ENCODE results near the gene SEMA4D.

SEMA4D gene

DNA sequence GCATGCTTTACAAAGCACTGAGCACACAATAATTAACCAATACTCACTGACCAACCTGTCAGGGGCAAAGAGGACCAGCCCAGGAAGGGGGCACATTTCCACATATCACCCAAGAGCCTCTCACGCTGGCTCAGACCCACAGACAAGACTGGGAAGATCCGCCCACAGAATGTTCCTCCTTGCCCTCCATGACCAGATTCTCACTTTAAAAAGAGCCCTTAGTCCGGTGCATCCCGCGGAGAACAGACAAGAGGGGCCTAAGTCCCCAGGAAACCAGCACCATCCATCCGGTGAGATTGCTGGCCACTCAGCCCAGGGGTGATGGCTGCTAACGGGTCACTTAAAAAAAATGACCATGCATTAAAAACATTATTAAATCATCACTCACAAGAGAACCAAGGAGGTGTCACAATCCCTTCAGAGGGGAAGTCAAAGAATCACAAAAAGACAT lies 32.9 kb downstream of the SEMA4D start:
- Histone ChIP-seq H3K27ac (ENCODE audit: low read depth, low read length, severe bottlenecking) (no peak overlapping the region), H3K4me3 (ENCODE audit: extremely low read depth, insufficient read depth, low read length, poor library complexity, severe bottlenecking) (no peak overlapping the region), H3K9me3 (ENCODE audit: control insufficient read depth, low read length) (no peaks in the 10 kb centered on the region), H3K36me3 (ENCODE audit: control insufficient read depth, insufficient read depth, low read length) (no peaks in the 10 kb centered on the region), H3K4me1 (ENCODE audit: control insufficient read depth, insufficient read depth, low read length, poor library complexity, severe bottlenecking) (peaks cover 14% of the 10 kb centered on the region)
- 83 to 90% methylated on average over 5 to 6 of the region's 7 CpGs for WGBS, 2 experiments (ENCODE audit: insufficient coverage in 2 of 2)

- no peak overlapping the region for H3K27ac ChIP-seq (ENCODE audit: low read depth, low read length, severe bottlenecking)
- H3K4me3 ChIP-seq (ENCODE audit: extremely low read depth, insufficient read depth, low read length, poor library complexity, severe bottlenecking), result no peak overlapping the region
- no peaks in the 10 kb centered on the region for H3K9me3 ChIP-seq (ENCODE audit: control insufficient read depth, low read length)
- 64 to 86% methylated on average over 3 to 6 of the region's 7 CpGs for WGBS, 2 experiments (ENCODE audit: insufficient coverage in 2 of 2)
- peaks cover 14% of the 10 kb centered on the region for H3K4me1 ChIP-seq (ENCODE audit: control insufficient read depth, insufficient read depth, low read length, poor library complexity, severe bottlenecking)
- no peaks in the 10 kb centered on the region for H3K36me3 ChIP-seq (ENCODE audit: control insufficient read depth, insufficient read depth, low read length)
These were observed 33.5 kb downstream of the SEMA4D start for GRCh38 chr9:89464300-89464901.

DNA sequence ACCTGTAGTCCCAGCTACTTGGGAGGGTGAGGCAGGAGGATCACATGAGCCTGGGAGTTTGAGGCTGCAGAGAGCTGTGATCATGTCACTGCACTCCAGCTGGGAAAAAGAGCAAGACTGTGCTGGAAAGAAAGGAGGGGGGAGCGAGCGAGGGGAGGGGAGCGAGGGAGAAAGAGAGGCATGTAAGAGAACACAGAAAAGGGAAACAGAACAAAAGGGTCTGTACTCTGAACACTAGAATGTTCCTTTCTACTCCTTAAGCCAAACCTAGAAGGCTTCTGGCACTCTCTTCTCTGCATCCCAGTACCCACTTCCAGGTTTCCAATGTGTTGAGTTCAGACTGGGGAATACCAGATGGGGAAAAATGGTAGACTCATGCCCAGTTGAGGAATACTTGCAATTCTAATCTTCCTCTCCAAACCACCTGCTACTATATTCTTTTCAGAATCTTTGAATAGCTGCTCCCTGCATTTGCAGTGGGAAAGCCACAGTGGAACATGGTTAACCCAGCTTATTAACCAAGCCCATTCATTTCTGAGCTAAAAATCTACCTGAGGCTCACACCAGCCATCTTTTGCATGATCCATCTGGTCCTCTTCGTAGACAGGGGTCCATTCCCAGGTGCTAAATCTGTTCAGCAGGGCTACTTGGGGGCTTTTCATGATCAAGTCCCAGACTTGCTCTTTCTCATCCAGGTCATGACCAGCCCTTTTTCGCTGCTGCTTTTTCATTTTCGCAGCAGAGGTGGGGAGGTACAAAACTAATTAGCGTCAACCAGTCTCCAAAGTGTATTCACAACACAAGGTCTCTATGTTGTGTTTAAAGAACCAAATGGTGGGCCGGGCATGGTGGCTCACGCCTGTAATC lies 34.9 kb downstream of the SEMA4D start:
- Histone ChIP-seq H3K9me3 (ENCODE audit: control insufficient read depth, low read length) (no peaks in the 10 kb centered on the region), H3K4me1 (ENCODE audit: control insufficient read depth, insufficient read depth, low read length, poor library complexity, severe bottlenecking) (peaks cover 14% of the 10 kb centered on the region), H3K27ac (ENCODE audit: low read depth, low read length, severe bottlenecking) (no peak overlapping the region), H3K4me3 (ENCODE audit: extremely low read depth, insufficient read depth, low read length, poor library complexity, severe bottlenecking) (no peak overlapping the region), H3K36me3 (ENCODE audit: control insufficient read depth, insufficient read depth, low read length) (no peaks in the 10 kb centered on the region)
- WGBS, 2 experiments (ENCODE audit: insufficient coverage in 2 of 2), result 97 to 100% methylated on average over 5 to 6 of the region's 9 CpGs

- Histone ChIP-seq H3K27ac (ENCODE audit: low read depth, low read length, severe bottlenecking) (no peak overlapping the region), H3K36me3 (ENCODE audit: control insufficient read depth, insufficient read depth, low read length) (no peaks in the 10 kb centered on the region), H3K9me3 (ENCODE audit: control insufficient read depth, low read length) (no peaks in the 10 kb centered on the region), H3K4me1 (ENCODE audit: control insufficient read depth, insufficient read depth, low read length, poor library complexity, severe bottlenecking) (peaks cover 14% of the 10 kb centered on the region), H3K4me3 (ENCODE audit: extremely low read depth, insufficient read depth, low read length, poor library complexity, severe bottlenecking) (no peak overlapping the region)
- WGBS, 2 experiments (ENCODE audit: insufficient coverage in 2 of 2), result 81 to 82% methylated on average over 2 to 3 of the region's 5 CpGs
These were observed 35.7 kb downstream of the SEMA4D start for GRCh38 chr9:89462199-89462598.

DNA sequence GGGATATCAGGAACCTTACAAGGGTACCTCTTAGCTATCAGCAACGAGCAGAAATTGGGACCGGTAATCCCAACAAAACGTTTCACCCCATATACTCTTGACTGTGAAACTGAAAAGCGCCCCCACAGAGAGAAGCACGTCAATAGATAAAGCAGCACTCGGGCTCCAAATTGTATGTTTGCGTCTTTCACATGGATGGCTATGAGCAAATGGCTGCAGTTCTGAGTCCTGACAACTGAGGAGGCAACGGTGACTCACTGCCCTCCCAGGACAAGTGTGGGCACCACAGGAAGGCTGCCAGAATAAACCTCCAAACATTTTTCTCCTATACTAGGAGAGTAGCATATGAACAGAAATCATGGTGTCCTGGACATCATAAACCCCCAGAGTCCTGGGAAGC lies 36.6 kb downstream of the SEMA4D start:
- Histone ChIP-seq H3K4me3 (ENCODE audit: extremely low read depth, insufficient read depth, low read length, poor library complexity, severe bottlenecking) (no peak overlapping the region), H3K9me3 (ENCODE audit: control insufficient read depth, low read length) (no peaks in the 10 kb centered on the region), H3K4me1 (ENCODE audit: control insufficient read depth, insufficient read depth, low read length, poor library complexity, severe bottlenecking) (peaks cover 14% of the 10 kb centered on the region), H3K36me3 (ENCODE audit: control insufficient read depth, insufficient read depth, low read length) (no peaks in the 10 kb centered on the region), H3K27ac (ENCODE audit: low read depth, low read length, severe bottlenecking) (no peak overlapping the region)
- 60% methylated on average over 5 to 7 of the region's 8 CpGs for WGBS, 2 experiments (ENCODE audit: insufficient coverage in 2 of 2)

DNA sequence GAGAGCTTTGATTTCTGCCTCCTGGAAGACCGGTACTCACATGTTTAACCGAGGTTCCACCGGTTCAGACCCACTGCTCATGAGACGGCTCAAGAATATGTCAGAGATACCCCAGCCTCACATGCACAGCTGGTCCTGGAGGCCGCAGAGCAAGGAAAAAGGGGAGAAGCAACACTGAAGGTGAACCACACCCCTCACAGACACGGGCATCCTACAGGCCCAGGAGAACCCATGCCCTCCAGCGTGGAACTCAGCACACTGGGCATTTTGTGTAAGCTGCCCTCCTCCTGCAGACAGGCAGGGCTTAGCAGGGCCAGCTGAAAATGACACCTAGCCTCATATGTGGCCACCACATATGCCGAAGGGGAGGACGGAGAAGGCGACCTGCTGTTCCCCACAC lies 37.4 kb downstream of the SEMA4D start:
- Histone ChIP-seq H3K27ac (ENCODE audit: low read depth, low read length, severe bottlenecking) (no peak overlapping the region), H3K36me3 (ENCODE audit: control insufficient read depth, insufficient read depth, low read length) (no peaks in the 10 kb centered on the region), H3K4me1 (ENCODE audit: control insufficient read depth, insufficient read depth, low read length, poor library complexity, severe bottlenecking) (peaks cover 14% of the 10 kb centered on the region), H3K9me3 (ENCODE audit: control insufficient read depth, low read length) (no peaks in the 10 kb centered on the region), H3K4me3 (ENCODE audit: extremely low read depth, insufficient read depth, low read length, poor library complexity, severe bottlenecking) (no peak overlapping the region)
- 85 to 94% methylated on average over 5 to 8 of the region's 10 CpGs for WGBS, 2 experiments (ENCODE audit: insufficient coverage in 2 of 2)

GRCh38 chr9:89458768-89459496 lies 39.0 kb downstream of the SEMA4D start:
- Histone ChIP-seq H3K4me3 (ENCODE audit: extremely low read depth, insufficient read depth, low read length, poor library complexity, severe bottlenecking) (no peak overlapping the region), H3K27ac (ENCODE audit: low read depth, low read length, severe bottlenecking) (no peak overlapping the region), H3K36me3 (ENCODE audit: control insufficient read depth, insufficient read depth, low read length) (no peaks in the 10 kb centered on the region), H3K4me1 (ENCODE audit: control insufficient read depth, insufficient read depth, low read length, poor library complexity, severe bottlenecking) (peaks cover 8% of the 10 kb centered on the region), H3K9me3 (ENCODE audit: control insufficient read depth, low read length) (no peaks in the 10 kb centered on the region)
- WGBS, 2 experiments (ENCODE audit: insufficient coverage in 2 of 2), result 78 to 84% methylated on average over 7 to 8 of the region's 8 CpGs

DNA sequence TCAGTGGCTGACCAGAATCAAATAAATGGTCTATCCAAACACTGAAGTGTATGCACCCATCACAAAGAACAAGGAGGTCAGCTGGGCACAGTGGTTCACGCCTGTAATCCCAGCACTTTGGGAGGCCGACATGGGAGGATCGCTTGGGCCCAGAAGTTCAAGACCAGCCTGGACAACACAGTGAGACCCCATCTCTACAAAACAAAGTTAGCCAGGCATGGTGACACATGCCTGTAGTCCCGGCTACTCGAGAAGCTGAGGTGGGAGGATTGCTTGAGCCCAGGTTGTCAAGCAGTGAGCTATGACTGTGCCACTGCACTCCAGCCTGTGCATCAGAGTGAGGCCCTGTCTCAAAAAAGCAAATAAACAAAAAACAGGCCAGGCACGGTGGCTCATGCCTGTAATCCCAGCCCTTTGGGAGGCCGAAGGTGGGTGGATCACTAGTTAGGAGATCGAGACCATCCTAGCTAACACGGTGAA lies 40.5 kb downstream of the SEMA4D start:
- no peaks in the 10 kb centered on the region for H3K36me3 ChIP-seq (ENCODE audit: control insufficient read depth, insufficient read depth, low read length)
- H3K4me3 ChIP-seq (ENCODE audit: extremely low read depth, insufficient read depth, low read length, poor library complexity, severe bottlenecking), result no peak overlapping the region
- H3K4me1 ChIP-seq (ENCODE audit: control insufficient read depth, insufficient read depth, low read length, poor library complexity, severe bottlenecking), result peaks cover 7% of the 10 kb centered on the region
- H3K27ac ChIP-seq (ENCODE audit: low read depth, low read length, severe bottlenecking), result no peak overlapping the region
- WGBS, 2 experiments (ENCODE audit: insufficient coverage in 2 of 2), result 90 to 92% methylated on average over 7 to 9 of the region's 9 CpGs
- H3K9me3 ChIP-seq (ENCODE audit: control insufficient read depth, low read length), result no peaks in the 10 kb centered on the region

GRCh38 chr9:89455356-89455824 lies 42.5 kb downstream of the SEMA4D start:
- no peaks in the 10 kb centered on the region for H3K4me1 ChIP-seq (ENCODE audit: control insufficient read depth, insufficient read depth, low read length, poor library complexity, severe bottlenecking)
- no peaks in the 10 kb centered on the region for H3K9me3 ChIP-seq (ENCODE audit: control insufficient read depth, low read length)
- no peaks in the 10 kb centered on the region for H3K36me3 ChIP-seq (ENCODE audit: control insufficient read depth, insufficient read depth, low read length)
- no peak overlapping the region for H3K4me3 ChIP-seq (ENCODE audit: extremely low read depth, insufficient read depth, low read length, poor library complexity, severe bottlenecking)
- 83 to 94% methylated on average over 5 to 8 of the region's 9 CpGs for WGBS, 2 experiments (ENCODE audit: insufficient coverage in 2 of 2)
- no peak overlapping the region for H3K27ac ChIP-seq (ENCODE audit: low read depth, low read length, severe bottlenecking)

DNA sequence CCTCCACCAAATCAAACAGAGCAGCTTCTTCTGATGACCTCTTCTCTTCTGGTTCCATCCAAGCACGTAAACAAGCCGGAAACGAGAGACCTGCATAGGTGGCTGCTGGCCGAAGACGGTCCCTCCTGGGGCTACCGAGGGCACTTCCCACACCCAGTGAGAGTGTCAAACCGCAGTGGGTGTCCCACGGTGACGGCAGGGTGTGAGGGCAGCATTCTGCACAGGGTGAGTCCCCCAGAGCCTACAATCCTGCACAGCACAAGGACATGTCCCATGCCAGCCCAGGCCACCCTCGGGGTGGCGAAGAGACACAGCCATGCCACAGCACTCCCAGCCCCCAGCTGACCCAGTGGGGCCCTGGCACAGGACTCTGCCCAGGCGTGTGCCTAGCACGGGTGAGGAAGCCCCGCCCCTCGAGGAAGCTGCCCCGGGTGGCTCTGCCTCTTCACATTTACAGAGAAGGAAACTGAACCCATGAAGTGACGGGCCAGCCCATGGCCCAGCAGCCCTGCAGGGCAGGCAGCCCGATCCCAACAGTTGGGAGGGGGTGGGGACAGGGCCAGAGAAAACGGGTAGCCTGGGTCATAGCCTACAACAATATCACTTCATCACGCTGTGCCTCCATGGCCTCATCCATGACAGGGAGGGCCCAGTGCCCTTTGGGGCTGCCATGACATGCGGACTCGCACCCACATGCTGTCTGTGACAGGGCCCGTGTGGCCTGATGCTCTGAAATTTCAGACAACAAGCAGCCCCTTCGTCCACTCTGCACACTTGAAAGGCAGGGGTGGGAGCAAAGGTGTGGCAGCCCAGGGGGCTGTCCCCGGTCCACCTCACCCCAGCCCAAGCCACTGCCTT lies 43.2 kb downstream of the SEMA4D start:
- 93 to 97% methylated on average over 20 to 22 of the region's 25 CpGs for WGBS, 2 experiments (ENCODE audit: insufficient coverage in 2 of 2)

More for the DNA sequence above, 43.2 kb downstream of the SEMA4D start:
- Histone ChIP-seq H3K27ac (ENCODE audit: low read depth, low read length, severe bottlenecking) (no peak overlapping the region), H3K4me3 (ENCODE audit: extremely low read depth, insufficient read depth, low read length, poor library complexity, severe bottlenecking) (no peak overlapping the region), H3K4me1 (ENCODE audit: control insufficient read depth, insufficient read depth, low read length, poor library complexity, severe bottlenecking) (no peaks in the 10 kb centered on the region), H3K9me3 (ENCODE audit: control insufficient read depth, low read length) (no peaks in the 10 kb centered on the region), H3K36me3 (ENCODE audit: control insufficient read depth, insufficient read depth, low read length) (no peaks in the 10 kb centered on the region)

Data from mesodermal cell (in vitro differentiated cells).